ENCODE data around the gene SLC18A2. TPM values are rescaled to one million over a fixed set of nuclear protein-coding genes. Genes with fewer than 3 reads are reported as not detected.

SLC18A2 gene
- total and polyA plus RNA-seq, 10 donors = 0.02 to 0.92 (median 0.28) TPM

DNA sequence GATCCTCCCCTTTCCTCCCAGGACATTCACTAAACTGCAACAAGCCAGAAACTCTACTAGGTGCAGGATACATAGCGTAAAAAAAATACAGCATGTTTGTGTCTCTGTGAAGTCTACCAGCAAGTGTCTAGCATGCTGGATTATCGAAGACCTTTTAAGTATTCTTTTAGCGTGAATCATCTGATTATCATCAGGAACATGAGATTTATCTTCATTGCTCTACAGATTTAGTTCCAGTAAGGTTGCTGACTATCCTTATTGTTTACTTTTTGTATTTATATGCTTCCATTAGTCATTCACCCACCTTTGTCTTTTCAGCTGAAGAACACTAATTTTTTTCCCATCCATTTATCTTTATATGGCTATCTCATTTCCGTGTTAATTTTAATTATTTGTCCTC is 71.5 kb downstream of the SLC18A2 start:
- Histone ChIP-seq H3K9me3 (no peaks in the 10 kb centered on the region), H3K4me1 (no peaks in the 10 kb centered on the region), H3K27me3 (replicated peaks in 1 of 7) (no peaks in the 10 kb centered on the region), H3K36me3 (peaks cover 0 to 59% (median 3%) of the 10 kb centered on the region in 6 donors), H3K4me3 (no peak overlapping the region), H3K27ac (no peak overlapping the region)
- TF ChIP-seq POLR2AphosphoS5 (IDR thresholded peaks at IDR 0.05) (no peak), POLR2A (IDR thresholded peaks at IDR 0.05) (no peak)
- TF ChIP-seq, protein P1, sequence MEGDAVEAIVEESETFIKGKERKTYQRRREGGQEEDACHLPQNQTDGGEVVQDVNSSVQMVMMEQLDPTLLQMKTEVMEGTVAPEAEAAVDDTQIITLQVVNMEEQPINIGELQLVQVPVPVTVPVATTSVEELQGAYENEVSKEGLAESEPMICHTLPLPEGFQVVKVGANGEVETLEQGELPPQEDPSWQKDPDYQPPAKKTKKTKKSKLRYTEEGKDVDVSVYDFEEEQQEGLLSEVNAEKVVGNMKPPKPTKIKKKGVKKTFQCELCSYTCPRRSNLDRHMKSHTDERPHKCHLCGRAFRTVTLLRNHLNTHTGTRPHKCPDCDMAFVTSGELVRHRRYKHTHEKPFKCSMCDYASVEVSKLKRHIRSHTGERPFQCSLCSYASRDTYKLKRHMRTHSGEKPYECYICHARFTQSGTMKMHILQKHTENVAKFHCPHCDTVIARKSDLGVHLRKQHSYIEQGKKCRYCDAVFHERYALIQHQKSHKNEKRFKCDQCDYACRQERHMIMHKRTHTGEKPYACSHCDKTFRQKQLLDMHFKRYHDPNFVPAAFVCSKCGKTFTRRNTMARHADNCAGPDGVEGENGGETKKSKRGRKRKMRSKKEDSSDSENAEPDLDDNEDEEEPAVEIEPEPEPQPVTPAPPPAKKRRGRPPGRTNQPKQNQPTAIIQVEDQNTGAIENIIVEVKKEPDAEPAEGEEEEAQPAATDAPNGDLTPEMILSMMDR (IDR thresholded peaks at IDR 0.05 in 8 of 11, conservative IDR thresholded peaks at IDR 0.05 in 3 of 11) = no peak
- intact Hi-C loops (cut with DNase I; ENCODE audit: low total_unique reads) = loop anchor here (10.0 kb wide), 1 partner anchor 98 kb away; no protein-coding TSS in a partner anchor
- 97 to 100% (median 98%) methylated on average over 4 of the region's 4 CpGs for WGBS, 5 donors
- no peak for DNase-seq

DNA sequence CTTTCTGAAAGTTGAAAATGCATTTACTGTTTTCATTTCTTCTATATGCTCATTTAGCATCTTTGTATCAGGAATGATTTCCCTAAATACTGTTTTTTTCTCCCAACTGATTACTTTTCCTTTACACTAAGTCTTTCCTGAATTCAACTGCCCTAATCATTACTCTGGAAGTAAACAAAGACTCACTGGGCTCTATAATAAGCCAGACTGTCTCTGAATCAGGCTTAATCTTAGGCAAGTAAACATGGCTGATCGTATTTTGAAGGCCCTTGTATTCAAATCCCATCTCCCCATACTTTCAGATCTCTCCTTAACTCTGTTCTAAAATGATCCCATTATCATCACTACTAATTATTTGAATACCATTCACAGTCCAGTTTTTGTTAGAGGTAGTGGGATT is 72.7 kb downstream of the SLC18A2 start:
- Histone ChIP-seq H3K4me1 (no peaks in the 10 kb centered on the region), H3K4me3 (no peak overlapping the region), H3K27ac (no peak overlapping the region), H3K27me3 (replicated peaks in 1 of 7) (no peaks in the 10 kb centered on the region), H3K36me3 (peaks cover 0 to 71% (median 8%) of the 10 kb centered on the region in 6 donors), H3K9me3 (no peaks in the 10 kb centered on the region)
- WGBS, 5 donors = 94 to 100% (median 96%) methylated on average over 1 of the region's 1 CpG
- TF ChIP-seq POLR2AphosphoS5 (IDR thresholded peaks at IDR 0.05) (no peak), POLR2A (IDR thresholded peaks at IDR 0.05) (no peak)
- TF ChIP-seq, protein P1 (IDR thresholded peaks at IDR 0.05 in 8 of 11, conservative IDR thresholded peaks at IDR 0.05 in 3 of 11) = no peak
- DNase-seq = no peak
- intact Hi-C loops (cut with DNase I; ENCODE audit: low total_unique reads) = loop anchor here (10.0 kb wide), 1 partner anchor 99 kb away; no protein-coding TSS in a partner anchor

DNA sequence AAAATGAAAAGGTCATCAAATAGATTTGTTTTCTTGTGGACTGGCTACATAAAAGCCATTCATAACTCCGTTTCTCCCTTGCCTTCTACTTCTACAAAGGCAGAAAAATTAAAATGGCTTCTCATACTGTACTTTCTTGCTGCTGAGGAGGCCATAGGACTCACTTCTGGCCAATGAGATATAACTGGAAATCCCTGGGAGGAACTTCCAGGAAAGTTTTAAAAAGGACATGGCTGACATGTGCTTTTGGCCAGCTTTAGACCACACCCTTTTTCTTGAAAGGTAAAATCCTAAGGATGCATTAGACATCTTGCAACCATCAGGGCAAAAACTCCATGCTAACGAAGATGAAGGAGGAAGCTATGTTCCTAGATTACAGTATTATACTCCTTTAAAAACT is 75.8 kb downstream of the SLC18A2 start:
- 82 to 99% (median 97%) methylated on average over 2 of the region's 2 CpGs for WGBS, 5 donors
- H3K9me3 ChIP-seq = no peaks in the 10 kb centered on the region
- no peak overlapping the region for H3K27ac ChIP-seq
- H3K36me3 ChIP-seq = peaks cover 0 to 67% (median 8%) of the 10 kb centered on the region in 6 donors
- H3K4me3 ChIP-seq = no peak overlapping the region
- H3K4me1 ChIP-seq = peaks cover 0 to 2% (median 0%) of the 10 kb centered on the region in 6 donors
- intact Hi-C loops (cut with DNase I; ENCODE audit: low total_unique reads) = loop anchor here (10.0 kb wide), 1 partner anchor 102 kb away; no protein-coding TSS in a partner anchor
- no peak for TF ChIP-seq POLR2A (IDR thresholded peaks at IDR 0.05)
- TF ChIP-seq POLR2AphosphoS5 (IDR thresholded peaks at IDR 0.05) = no peak
- TF ChIP-seq, protein P1 (IDR thresholded peaks at IDR 0.05 in 8 of 11, conservative IDR thresholded peaks at IDR 0.05 in 3 of 11) = no peak
- H3K27me3 ChIP-seq (replicated peaks in 1 of 7) = no peaks in the 10 kb centered on the region
- DNase-seq = no peak

DNA sequence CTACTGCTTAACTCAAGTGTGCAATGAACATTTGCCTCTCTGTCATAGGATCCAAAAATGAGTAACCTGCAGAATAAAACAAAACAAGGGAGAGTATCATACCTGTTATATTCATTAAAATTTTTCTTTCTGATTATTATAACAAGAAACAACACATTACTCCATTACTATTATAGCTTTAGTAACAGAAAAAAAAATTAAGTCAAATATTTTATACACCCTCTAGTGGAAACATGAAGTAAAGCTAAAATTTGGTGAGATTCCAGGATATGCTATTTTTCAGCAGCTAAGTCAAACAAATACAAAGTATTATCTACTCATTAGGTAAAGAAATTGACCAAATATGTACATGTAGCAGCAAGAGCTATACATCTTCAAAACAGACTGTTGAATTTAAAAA is 78.0 kb downstream of the SLC18A2 start:
- Histone ChIP-seq H3K4me3 (no peak overlapping the region), H3K27me3 (replicated peaks in 1 of 7) (no peaks in the 10 kb centered on the region), H3K4me1 (peaks cover 0 to 16% (median 8%) of the 10 kb centered on the region in 6 donors), H3K9me3 (no peaks in the 10 kb centered on the region), H3K27ac (no peak overlapping the region), H3K36me3 (peaks cover 0 to 45% (median 8%) of the 10 kb centered on the region in 6 donors)
- TF ChIP-seq POLR2A (IDR thresholded peaks at IDR 0.05) (no peak), POLR2AphosphoS5 (IDR thresholded peaks at IDR 0.05) (no peak)
- TF ChIP-seq, protein P1 (IDR thresholded peaks at IDR 0.05 in 8 of 11, conservative IDR thresholded peaks at IDR 0.05 in 3 of 11) = peak in 2 of 11 experiments; percentile 19 to 23
- DNase-seq = no peak
- intact Hi-C loops (cut with DNase I; ENCODE audit: low total_unique reads) = loop anchor here (10.0 kb wide), 1 partner anchor 104 kb away; no protein-coding TSS in a partner anchor
